Measurements from ENCODE around the gene ARSI. TPM values are rescaled to one million over a fixed set of nuclear protein-coding genes. Genes with fewer than 3 reads are reported as not detected.

The ARSI gene
- total RNA-seq, 6 donors from 2014 or later = 0.78 to 6.3 (median 2.8) TPM

DNA sequence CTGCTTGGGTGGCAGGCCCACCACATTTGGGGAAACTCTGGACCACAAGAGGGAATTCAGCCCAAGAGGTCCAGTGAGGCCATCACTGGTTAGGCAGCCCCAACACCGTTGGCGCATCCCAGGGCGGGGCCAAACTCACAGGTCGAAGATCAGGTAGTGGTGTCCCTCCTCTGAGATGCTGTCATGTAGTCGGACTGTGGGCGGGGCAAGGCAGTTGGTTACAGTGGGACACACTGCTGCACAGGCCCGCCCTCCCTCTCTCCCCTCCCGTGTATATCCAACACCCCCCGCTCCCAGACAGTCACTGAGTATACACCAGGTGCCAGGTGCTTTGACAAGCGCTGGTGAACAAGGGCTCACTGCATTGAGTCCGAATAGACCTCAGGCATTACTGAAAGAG is 45.3 kb downstream of the ARSI start:
- no peaks in the 10 kb centered on the region for H3K27me3 ChIP-seq
- no peaks in the 10 kb centered on the region for H3K36me3 ChIP-seq
- H3K27ac ChIP-seq = no peak overlapping the region
- TF ChIP-seq EP300 (IDR thresholded peaks at IDR 0.05) (no peak), POLR2AphosphoS5 (IDR thresholded peaks at IDR 0.05) (no peak), POLR2A (IDR thresholded peaks at IDR 0.05) (no peak)
- TF ChIP-seq, protein P1, sequence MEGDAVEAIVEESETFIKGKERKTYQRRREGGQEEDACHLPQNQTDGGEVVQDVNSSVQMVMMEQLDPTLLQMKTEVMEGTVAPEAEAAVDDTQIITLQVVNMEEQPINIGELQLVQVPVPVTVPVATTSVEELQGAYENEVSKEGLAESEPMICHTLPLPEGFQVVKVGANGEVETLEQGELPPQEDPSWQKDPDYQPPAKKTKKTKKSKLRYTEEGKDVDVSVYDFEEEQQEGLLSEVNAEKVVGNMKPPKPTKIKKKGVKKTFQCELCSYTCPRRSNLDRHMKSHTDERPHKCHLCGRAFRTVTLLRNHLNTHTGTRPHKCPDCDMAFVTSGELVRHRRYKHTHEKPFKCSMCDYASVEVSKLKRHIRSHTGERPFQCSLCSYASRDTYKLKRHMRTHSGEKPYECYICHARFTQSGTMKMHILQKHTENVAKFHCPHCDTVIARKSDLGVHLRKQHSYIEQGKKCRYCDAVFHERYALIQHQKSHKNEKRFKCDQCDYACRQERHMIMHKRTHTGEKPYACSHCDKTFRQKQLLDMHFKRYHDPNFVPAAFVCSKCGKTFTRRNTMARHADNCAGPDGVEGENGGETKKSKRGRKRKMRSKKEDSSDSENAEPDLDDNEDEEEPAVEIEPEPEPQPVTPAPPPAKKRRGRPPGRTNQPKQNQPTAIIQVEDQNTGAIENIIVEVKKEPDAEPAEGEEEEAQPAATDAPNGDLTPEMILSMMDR (IDR thresholded peaks at IDR 0.05) = no peak
- no peaks in the 10 kb centered on the region for H3K9me3 ChIP-seq
- WGBS, 2 donors = 81 to 88% methylated on average over 7 to 10 of the region's 11 CpGs
- no peaks in the 10 kb centered on the region for H3K4me1 ChIP-seq
- no peak overlapping the region for H3K4me3 ChIP-seq
- no peak for DNase-seq
- ATAC-seq (ENCODE audit: low FRiP score in 2 of 2) = no peak

DNA sequence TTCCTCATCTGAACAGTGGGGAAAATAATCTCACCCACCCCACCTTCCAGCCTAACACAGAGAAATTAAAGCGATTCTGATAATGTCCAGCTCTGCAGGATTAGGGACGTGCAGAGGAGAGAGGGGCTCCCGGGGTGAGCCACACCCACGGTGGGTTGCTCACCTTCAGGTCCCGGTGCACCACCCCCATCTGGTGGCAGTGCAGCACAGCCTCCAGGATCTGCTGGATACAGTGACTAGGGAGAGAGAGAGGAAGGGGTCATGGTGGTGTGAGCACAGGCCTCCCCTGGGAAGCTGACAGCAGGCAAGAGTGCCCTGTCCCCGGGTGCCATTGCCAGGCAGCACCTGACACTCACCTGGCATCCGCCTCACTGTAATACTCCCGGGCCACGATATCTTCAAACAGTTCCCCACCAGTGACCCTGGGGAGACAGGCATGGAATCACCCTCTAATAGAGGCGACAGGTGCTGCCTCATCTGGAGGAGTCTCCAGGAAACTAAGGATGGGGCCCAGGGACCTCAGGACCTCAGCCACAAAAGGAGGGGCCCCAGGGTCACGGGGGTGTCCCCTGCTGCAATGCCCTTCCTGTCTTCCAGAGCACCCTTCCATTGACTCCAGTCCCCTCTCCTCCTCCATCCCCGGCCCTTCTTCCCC is 46.2 kb downstream of the ARSI start:
- Histone ChIP-seq H3K4me3 (no peak overlapping the region), H3K9me3 (no peaks in the 10 kb centered on the region), H3K36me3 (no peaks in the 10 kb centered on the region), H3K27ac (no peak overlapping the region), H3K4me1 (no peaks in the 10 kb centered on the region), H3K27me3 (no peaks in the 10 kb centered on the region)
- ATAC-seq (ENCODE audit: low FRiP score in 2 of 2) (no peak), DNase-seq (no peak)
- WGBS, 2 donors = 85 to 86% methylated on average over 6 to 12 of the region's 12 CpGs
- no peak for TF ChIP-seq EP300 (IDR thresholded peaks at IDR 0.05)
- TF ChIP-seq POLR2AphosphoS5 (IDR thresholded peaks at IDR 0.05) = no peak
- TF ChIP-seq, protein P1 (IDR thresholded peaks at IDR 0.05) = no peak
- TF ChIP-seq POLR2A (IDR thresholded peaks at IDR 0.05) = no peak

DNA sequence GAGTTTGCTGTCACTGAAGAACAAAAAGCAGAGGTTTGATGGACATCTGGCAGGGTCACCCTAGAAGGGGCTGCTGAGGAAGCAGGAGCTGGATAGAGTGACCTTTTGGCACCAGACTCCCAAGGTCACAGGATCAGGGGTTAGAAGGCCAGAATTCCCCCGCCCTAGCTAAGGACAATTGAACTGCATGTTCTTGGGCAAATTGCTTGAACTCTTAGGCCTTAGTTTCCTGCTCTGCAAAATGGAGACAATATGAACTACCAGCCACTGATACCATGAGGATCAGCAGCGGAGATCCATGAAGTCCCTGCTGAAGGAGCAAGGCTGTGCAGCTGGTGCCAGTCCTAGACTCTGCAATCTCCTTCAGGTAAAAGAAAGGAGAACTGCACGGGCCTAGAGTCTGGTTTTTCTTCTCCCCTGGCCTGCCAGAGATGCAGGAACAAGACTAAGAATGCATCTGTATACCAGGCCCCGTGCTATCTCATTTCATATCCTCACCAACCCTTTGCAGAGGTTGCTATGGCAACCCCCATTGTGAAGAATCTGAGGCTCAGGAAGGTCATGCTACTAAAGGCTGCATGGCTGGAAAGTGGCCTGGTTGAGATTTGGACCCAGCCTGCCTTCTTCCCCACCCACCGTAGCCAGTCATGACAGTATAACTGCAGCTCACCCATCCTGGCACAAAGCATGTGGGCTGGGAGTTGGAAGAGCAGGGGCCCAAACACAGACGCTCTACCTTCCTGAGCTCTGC is 46.9 kb downstream of the ARSI start:
- H3K36me3 ChIP-seq = no peaks in the 10 kb centered on the region
- no peaks in the 10 kb centered on the region for H3K4me1 ChIP-seq
- H3K4me3 ChIP-seq = no peak overlapping the region
- 67 to 78% methylated on average over 5 to 6 of the region's 6 CpGs for WGBS, 2 donors
- TF ChIP-seq POLR2A (IDR thresholded peaks at IDR 0.05) = no peak
- TF ChIP-seq EP300 (IDR thresholded peaks at IDR 0.05) = no peak
- TF ChIP-seq POLR2AphosphoS5 (IDR thresholded peaks at IDR 0.05) = no peak
- TF ChIP-seq, protein P1 (IDR thresholded peaks at IDR 0.05) = no peak
- H3K27me3 ChIP-seq = no peaks in the 10 kb centered on the region
- no peaks in the 10 kb centered on the region for H3K9me3 ChIP-seq
- DNase-seq = no peak
- no peak for ATAC-seq (ENCODE audit: low FRiP score in 2 of 2)
- no peak overlapping the region for H3K27ac ChIP-seq

DNA sequence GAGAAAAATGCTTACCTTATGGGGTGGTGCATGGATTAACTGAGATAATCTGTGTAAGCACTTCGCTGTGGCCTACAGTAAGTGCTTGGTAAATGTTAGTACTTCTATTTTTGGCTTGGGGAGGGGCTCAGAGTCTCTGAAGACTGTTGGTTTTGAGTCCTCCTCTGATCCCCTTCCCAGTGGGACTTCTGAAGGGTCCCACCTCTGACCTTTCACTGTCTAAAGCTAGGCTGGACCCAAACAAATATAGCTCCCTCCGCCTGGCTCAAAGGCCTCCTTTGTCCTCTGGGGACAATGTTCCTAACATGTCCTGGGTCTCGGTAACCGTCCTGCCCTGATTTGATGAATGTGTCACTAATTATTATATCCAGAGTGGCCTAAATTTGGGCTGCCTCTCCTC is 47.9 kb downstream of the ARSI start:
- TF ChIP-seq, protein P1 (IDR thresholded peaks at IDR 0.05) = no peak
- TF ChIP-seq POLR2A (IDR thresholded peaks at IDR 0.05) (no peak), POLR2AphosphoS5 (IDR thresholded peaks at IDR 0.05) (no peak)
- Histone ChIP-seq H3K36me3 (no peaks in the 10 kb centered on the region), H3K4me1 (no peaks in the 10 kb centered on the region), H3K9me3 (no peaks in the 10 kb centered on the region), H3K4me3 (no peak overlapping the region), H3K27ac (no peak overlapping the region), H3K27me3 (no peaks in the 10 kb centered on the region)
- no peak for ATAC-seq (ENCODE audit: low FRiP score in 2 of 2)
- DNase-seq = no peak
- WGBS, 2 donors = 71 to 80% methylated on average over 4 of the region's 4 CpGs

All from upper lobe of left lung (tissue), 6 donors.